ENCODE results near the gene RTRAF. TPM values are rescaled to one million over a fixed set of nuclear protein-coding genes. Genes with fewer than 3 reads are reported as not detected.

RTRAF gene
- total and polyA plus RNA-seq, 10 donors = 37.8 to 184 (median 92.3) TPM

DNA sequence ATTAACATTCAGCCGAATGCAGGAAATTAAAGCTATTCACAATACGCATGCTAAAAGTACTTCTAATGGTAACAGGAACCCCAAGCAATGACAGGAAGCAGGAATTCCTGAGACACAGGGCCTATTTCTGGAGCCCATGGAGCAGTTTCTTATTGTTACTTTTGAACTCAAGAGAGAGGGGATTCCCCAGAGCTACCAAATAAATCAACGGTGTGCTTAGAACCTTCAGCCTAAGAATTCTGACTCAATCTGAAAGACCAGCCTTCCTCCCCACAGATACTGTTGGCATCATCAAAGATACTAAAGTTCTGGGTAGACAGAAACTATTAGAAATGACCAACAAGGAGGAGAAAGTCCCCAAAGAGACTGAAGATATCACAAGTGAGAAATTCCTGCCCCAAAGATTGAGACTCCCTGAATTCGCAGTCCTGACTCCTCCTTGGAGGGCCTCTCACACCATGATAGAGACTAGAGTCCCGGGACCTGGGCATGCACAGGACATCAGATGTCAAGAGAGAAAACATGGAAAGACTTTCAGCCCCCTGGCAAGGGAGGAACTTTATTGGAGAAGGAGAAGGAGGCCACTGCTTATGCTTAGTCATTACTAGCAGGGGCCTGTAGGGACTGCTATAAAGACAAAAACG lies 32.7 kb downstream of the RTRAF start:
- Histone ChIP-seq H3K4me3 (no peak overlapping the region), H3K4me1 (peaks cover 0 to 15% (median 9%) of the 10 kb centered on the region in 6 donors), H3K27ac (no peak overlapping the region), H3K27me3 (replicated peaks in 1 of 7) (no peaks in the 10 kb centered on the region), H3K36me3 (no peaks in the 10 kb centered on the region), H3K9me3 (peaks cover 0 to 5% (median 0%) of the 10 kb centered on the region in 8 donors)
- TF ChIP-seq, protein P1, sequence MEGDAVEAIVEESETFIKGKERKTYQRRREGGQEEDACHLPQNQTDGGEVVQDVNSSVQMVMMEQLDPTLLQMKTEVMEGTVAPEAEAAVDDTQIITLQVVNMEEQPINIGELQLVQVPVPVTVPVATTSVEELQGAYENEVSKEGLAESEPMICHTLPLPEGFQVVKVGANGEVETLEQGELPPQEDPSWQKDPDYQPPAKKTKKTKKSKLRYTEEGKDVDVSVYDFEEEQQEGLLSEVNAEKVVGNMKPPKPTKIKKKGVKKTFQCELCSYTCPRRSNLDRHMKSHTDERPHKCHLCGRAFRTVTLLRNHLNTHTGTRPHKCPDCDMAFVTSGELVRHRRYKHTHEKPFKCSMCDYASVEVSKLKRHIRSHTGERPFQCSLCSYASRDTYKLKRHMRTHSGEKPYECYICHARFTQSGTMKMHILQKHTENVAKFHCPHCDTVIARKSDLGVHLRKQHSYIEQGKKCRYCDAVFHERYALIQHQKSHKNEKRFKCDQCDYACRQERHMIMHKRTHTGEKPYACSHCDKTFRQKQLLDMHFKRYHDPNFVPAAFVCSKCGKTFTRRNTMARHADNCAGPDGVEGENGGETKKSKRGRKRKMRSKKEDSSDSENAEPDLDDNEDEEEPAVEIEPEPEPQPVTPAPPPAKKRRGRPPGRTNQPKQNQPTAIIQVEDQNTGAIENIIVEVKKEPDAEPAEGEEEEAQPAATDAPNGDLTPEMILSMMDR (IDR thresholded peaks at IDR 0.05 in 8 of 11, conservative IDR thresholded peaks at IDR 0.05 in 3 of 11) = no peak
- no peak for TF ChIP-seq POLR2A (IDR thresholded peaks at IDR 0.05)
- no peak for TF ChIP-seq POLR2AphosphoS5 (IDR thresholded peaks at IDR 0.05)
- no peak for DNase-seq
- intact Hi-C loops (cut with DNase I; ENCODE audit: low total_unique reads) = no loop called here
- WGBS, 5 donors = 40 to 45% (median 45%) methylated on average over 6 of the region's 6 CpGs

DNA sequence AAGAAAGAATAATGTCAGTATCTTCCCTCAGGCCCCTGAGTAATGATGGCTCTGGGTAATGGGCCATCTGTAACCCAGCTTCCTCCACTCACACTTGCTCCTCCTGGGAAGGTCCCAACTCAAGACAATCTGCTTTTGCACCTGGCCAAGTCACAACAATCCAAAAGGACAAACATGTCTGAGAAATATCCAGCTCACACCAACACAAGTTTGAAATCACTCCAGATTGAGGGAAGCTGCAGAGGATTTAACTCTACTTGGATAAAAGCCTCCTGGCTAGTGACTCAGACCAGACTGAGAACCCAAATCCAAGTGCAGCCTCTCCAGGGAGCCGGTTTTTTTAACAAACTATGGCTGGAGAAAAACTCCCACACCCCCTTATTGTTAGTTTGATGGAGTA lies 34.2 kb downstream of the RTRAF start:
- Histone ChIP-seq H3K27ac (no peak overlapping the region), H3K4me3 (no peak overlapping the region), H3K4me1 (peaks cover 0 to 15% (median 9%) of the 10 kb centered on the region in 6 donors), H3K9me3 (peaks cover 0 to 5% (median 0%) of the 10 kb centered on the region in 8 donors), H3K27me3 (replicated peaks in 1 of 7) (no peaks in the 10 kb centered on the region), H3K36me3 (no peaks in the 10 kb centered on the region)
- 30 to 94% (median 46%) methylated on average over 1 of the region's 1 CpG for WGBS, 5 donors
- TF ChIP-seq, protein P1 (IDR thresholded peaks at IDR 0.05 in 8 of 11, conservative IDR thresholded peaks at IDR 0.05 in 3 of 11) = no peak
- TF ChIP-seq POLR2AphosphoS5 (IDR thresholded peaks at IDR 0.05) (no peak), POLR2A (IDR thresholded peaks at IDR 0.05) (no peak)
- intact Hi-C loops (cut with DNase I; ENCODE audit: low total_unique reads) = no loop called here
- no peak for DNase-seq

- no peak overlapping the region for H3K27ac ChIP-seq
- H3K4me1 ChIP-seq = peaks cover 0 to 15% (median 9%) of the 10 kb centered on the region in 6 donors
- TF ChIP-seq POLR2AphosphoS5 (IDR thresholded peaks at IDR 0.05) = no peak
- no peak for TF ChIP-seq POLR2A (IDR thresholded peaks at IDR 0.05)
- TF ChIP-seq, protein P1 (IDR thresholded peaks at IDR 0.05 in 8 of 11, conservative IDR thresholded peaks at IDR 0.05 in 3 of 11) = no peak
- H3K4me3 ChIP-seq = no peak overlapping the region
- H3K27me3 ChIP-seq (replicated peaks in 1 of 7) = no peaks in the 10 kb centered on the region
- H3K36me3 ChIP-seq = no peaks in the 10 kb centered on the region
- intact Hi-C loops (cut with DNase I; ENCODE audit: low total_unique reads) = no loop called here
- peaks cover 0 to 5% (median 0%) of the 10 kb centered on the region in 8 donors for H3K9me3 ChIP-seq
- no peak for DNase-seq
These were observed 36.0 kb downstream of the RTRAF start for GRCh38 chr14:52025310-52025709.

- DNase-seq = no peak
These were observed 36.8 kb downstream of the RTRAF start for GRCh38 chr14:52026017-52026660.

More at GRCh38 chr14:52026017-52026660, 36.8 kb downstream of the RTRAF start:
- no peak for TF ChIP-seq POLR2A (IDR thresholded peaks at IDR 0.05)
- no peak for TF ChIP-seq POLR2AphosphoS5 (IDR thresholded peaks at IDR 0.05)
- TF ChIP-seq, protein P1 (IDR thresholded peaks at IDR 0.05 in 8 of 11, conservative IDR thresholded peaks at IDR 0.05 in 3 of 11) = no peak
- Histone ChIP-seq H3K27me3 (replicated peaks in 1 of 7) (no peaks in the 10 kb centered on the region), H3K4me3 (no peak overlapping the region), H3K4me1 (peaks cover 0 to 14% (median 6%) of the 10 kb centered on the region in 6 donors), H3K9me3 (peaks cover 0 to 5% (median 0%) of the 10 kb centered on the region in 8 donors), H3K36me3 (no peaks in the 10 kb centered on the region), H3K27ac (no peak overlapping the region)
- WGBS, 5 donors = 88 to 96% (median 92%) methylated on average over 8 of the region's 8 CpGs
- intact Hi-C loops (cut with DNase I; ENCODE audit: low total_unique reads) = no loop called here

Measured in spleen (tissue), 11 donors.